HFF-Myc (cell line): ENCODE data around the gene PPP1R15A.

Experiments used
- DNase-seq: peaks from one replicate; pipeline ENCODE4 v3.0.0-alpha.2; 2011; ENCODE audit warnings: low read depth; ENCODE audit errors: extremely low read depth
- H3K4me3 ChIP-seq: replicated peaks from 2 replicates; pipeline ENCODE4 v1.5.1; 2011; ENCODE audit warnings: low read depth, mild to moderate bottlenecking, control low read depth, low read length
- TF ChIP-seq, protein P1 (sequence below): IDR thresholded peaks from 2 replicates; pipeline ENCODE4 v1.5.1; 2012; ENCODE audit warnings: mild to moderate bottlenecking, low read depth, low read length, control low read depth; ENCODE audit errors: missing control alignments

The PPP1R15A gene

DNA sequence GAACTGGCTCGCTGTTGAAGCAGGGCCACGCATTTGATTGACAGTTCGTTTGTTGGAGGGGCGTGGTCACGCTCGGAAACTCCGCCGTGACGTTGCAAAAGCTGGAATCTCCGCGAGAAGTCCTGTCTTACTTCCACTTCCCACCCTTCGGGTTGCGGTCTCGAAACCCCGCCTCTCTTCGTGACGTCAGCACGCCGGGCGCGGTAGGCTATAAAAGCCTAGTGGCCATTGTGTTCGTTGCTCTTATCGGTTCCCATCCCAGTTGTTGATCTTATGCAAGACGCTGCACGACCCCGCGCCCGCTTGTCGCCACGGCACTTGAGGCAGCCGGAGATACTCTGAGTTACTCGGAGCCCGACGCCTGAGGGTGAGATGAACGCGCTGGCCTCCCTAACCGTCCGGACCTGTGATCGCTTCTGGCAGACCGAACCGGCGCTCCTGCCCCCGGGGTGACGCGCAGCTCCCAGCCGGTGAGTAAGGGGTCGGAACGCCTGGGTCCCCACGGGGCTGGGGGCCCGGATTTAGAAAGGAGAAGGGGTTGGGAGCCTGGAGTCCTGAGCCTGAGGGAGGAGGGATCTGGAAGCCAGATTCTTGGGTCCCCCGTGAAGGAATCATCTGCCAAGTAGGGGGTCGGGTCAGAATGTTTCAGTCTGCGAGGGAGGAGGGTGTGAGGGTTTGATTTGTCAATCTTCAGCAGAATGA is at the start of gene PPP1R15A:
Gene PPP1R15A, plus strand, starts transcription at position 240 of the 702 bp plus-strand sequence. CDS start 813 bp downstream, outside the sequence.
- DNase-seq, result peak; percentile 94
- TF ChIP-seq, protein P1, sequence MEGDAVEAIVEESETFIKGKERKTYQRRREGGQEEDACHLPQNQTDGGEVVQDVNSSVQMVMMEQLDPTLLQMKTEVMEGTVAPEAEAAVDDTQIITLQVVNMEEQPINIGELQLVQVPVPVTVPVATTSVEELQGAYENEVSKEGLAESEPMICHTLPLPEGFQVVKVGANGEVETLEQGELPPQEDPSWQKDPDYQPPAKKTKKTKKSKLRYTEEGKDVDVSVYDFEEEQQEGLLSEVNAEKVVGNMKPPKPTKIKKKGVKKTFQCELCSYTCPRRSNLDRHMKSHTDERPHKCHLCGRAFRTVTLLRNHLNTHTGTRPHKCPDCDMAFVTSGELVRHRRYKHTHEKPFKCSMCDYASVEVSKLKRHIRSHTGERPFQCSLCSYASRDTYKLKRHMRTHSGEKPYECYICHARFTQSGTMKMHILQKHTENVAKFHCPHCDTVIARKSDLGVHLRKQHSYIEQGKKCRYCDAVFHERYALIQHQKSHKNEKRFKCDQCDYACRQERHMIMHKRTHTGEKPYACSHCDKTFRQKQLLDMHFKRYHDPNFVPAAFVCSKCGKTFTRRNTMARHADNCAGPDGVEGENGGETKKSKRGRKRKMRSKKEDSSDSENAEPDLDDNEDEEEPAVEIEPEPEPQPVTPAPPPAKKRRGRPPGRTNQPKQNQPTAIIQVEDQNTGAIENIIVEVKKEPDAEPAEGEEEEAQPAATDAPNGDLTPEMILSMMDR, result no peak
- H3K4me3 ChIP-seq, result peak within 1 kb of the TSS; percentile 98

GRCh38 chr19:48822514-48822913 is 49.7 kb upstream of the PPP1R15A start:
- DNase-seq, result no peak
- TF ChIP-seq, protein P1, result no peak
- H3K4me3 ChIP-seq, result no peak overlapping the region

GRCh38 chr19:48826606-48827020 is 45.6 kb upstream of the PPP1R15A start:
- TF ChIP-seq, protein P1, result no peak
- DNase-seq, result no peak
- no peak overlapping the region for H3K4me3 ChIP-seq

DNA sequence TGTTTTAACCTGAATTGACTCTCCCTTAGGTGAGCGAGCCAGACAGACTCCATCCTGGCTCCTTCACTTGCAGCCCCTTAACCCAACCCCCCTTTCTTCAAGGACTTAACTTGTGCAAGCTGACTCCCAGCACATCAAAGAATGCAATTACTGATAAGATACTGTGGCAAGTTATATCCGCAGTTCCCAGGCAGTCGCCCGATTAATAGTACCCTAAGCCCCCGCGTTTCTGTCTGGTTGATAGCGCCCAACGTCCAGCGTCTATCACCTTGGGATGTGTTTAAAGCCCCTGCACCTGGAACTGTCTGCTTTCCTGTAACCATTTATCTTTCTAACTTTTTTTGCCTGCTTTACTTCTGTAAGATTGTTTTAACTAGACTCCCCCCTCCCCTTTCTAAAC is 42.1 kb upstream of the PPP1R15A start:
- TF ChIP-seq, protein P1, result no peak
- DNase-seq, result no peak
- H3K4me3 ChIP-seq, result no peak overlapping the region

DNA sequence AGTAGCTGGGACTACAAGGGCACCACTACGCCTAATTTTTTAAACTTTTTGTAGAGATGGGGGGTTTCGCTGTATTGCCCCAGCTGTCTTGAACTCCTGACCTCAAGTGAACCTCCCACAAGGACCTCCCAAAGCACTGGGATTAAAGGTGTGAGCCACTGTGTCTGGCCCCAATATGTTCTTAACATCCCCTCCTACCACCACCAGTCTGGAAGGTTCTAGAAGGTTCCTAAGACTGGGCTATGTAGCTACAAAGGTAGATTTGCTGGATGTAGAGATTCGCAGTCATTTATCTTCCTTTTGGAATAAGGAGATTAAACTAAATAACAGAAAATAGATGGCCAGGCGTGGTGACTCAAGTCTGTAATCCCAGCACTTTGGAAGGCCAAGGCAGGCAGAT is 41.3 kb upstream of the PPP1R15A start:
- no peak for DNase-seq
- TF ChIP-seq, protein P1, result no peak

GRCh38 chr19:48833049-48833448 is 39.2 kb upstream of the PPP1R15A start:
- no peak for DNase-seq
- no peak overlapping the region for H3K4me3 ChIP-seq
- TF ChIP-seq, protein P1, result no peak

More for the DNA sequence above, 41.3 kb upstream of the PPP1R15A start:
- no peak overlapping the region for H3K4me3 ChIP-seq
